ENCODE measurements around the gene GPHN. TPM values are rescaled to one million over a fixed set of nuclear protein-coding genes. Genes with fewer than 3 reads are reported as not detected.
"Not testable (repeated sequence)": the region's sequence is repeated elsewhere in the genome, so short reads cannot be mapped to it uniquely, and the experiment has no call there.

GPHN gene
- total and polyA plus RNA-seq, 2 donors (not counting 3 experiments of a cell fraction or from before 2014, with no cell fraction given): 5.1 to 23.2 TPM

GRCh38 chr14:66543996-66544395 lies 36.0 kb downstream of the GPHN start:
- Histone ChIP-seq H3K27ac (ENCODE audit: insufficient read depth, low read depth, low read length) (no peak overlapping the region), H3K4me3 (replicated peaks in 1 of 3; ENCODE audit: insufficient read depth in 1 of 3, low read depth in 1 of 3, low read length in 3 of 3) (no peak overlapping the region), H4K20me1 (replicated peaks; ENCODE audit: control insufficient read depth, extremely low read depth, insufficient read depth, low read length) (no peaks in the 10 kb centered on the region), H3K27me3 (ENCODE audit: control insufficient read depth in 2 of 2, insufficient read depth in 2 of 2, low read length in 2 of 2) (no peaks in the 10 kb centered on the region), H2AFZ (ENCODE audit: low read depth, low read length) (no peak overlapping the region), H3K9ac (replicated peaks; ENCODE audit: extremely low read depth, insufficient read depth, low read length) (no peak overlapping the region), H3K4me1 (ENCODE audit: control insufficient read depth, extremely low read depth, insufficient read depth, low read length) (no peaks in the 10 kb centered on the region), H3K36me3 (ENCODE audit: control insufficient read depth in 2 of 2, extremely low read depth in 1 of 2, insufficient read depth in 2 of 2, low read length in 2 of 2) (no peaks in the 10 kb centered on the region), H3K9me1 (replicated peaks; ENCODE audit: control insufficient read depth, extremely low read depth, insufficient read depth, low read length) (no peaks in the 10 kb centered on the region), H3K9me3 (replicated peaks; ENCODE audit: control insufficient read depth, insufficient read depth, low read length) (no peaks in the 10 kb centered on the region), H3K4me2 (ENCODE audit: insufficient read depth, low read length) (no peak overlapping the region), H3K79me2 (ENCODE audit: control insufficient read depth, insufficient read depth, low read length) (no peaks in the 10 kb centered on the region)
- BruUV-seq (replicated peaks): no TSS peak
- intact Hi-C loops (cut with micrococcal nuclease): no loop called here
- FAIRE-seq (no peak), DNase-seq (ENCODE audit: low read depth, low spot score) (no peak)
- ChIA-PET POLR2A (no interaction called here), CTCF (no interaction called here)
- TF ChIP-seq MYC (IDR thresholded peaks at IDR 0.05; ENCODE audit: low read depth, low read length) (no peak), POLR2AphosphoS5 (IDR thresholded peaks at IDR 0.05; ENCODE audit: insufficient read depth, low read depth, low read length) (no peak), JUN (IDR thresholded peaks at IDR 0.05; ENCODE audit: borderline replicate concordance, insufficient read depth, insufficient read length, low read depth) (no peak), GATA2 (IDR thresholded peaks at IDR 0.05; ENCODE audit: insufficient read depth, insufficient read length, low read depth, low read length) (no peak), FOS (IDR thresholded peaks at IDR 0.05; ENCODE audit: borderline replicate concordance, insufficient read depth, low read length) (no peak), CTCF (IDR thresholded peaks at IDR 0.05; ENCODE audit: extremely low read depth in 1 of 2, insufficient read depth in 1 of 2, low read depth in 1 of 2, low read length in 2 of 2) (no peak)
- dilution Hi-C loops (cut with MboI; ENCODE audit: extremely low pct_ligation_motif_present, low sequenced_read_pairs): no loop called here

- H3K4me1 ChIP-seq (ENCODE audit: control insufficient read depth, extremely low read depth, insufficient read depth, low read length); H3K9me1 ChIP-seq (replicated peaks; ENCODE audit: control insufficient read depth, extremely low read depth, insufficient read depth, low read length); H4K20me1 ChIP-seq (replicated peaks; ENCODE audit: control insufficient read depth, extremely low read depth, insufficient read depth, low read length); H3K9ac ChIP-seq (replicated peaks; ENCODE audit: extremely low read depth, insufficient read depth, low read length); DNase-seq (ENCODE audit: low read depth, low spot score); H2AFZ ChIP-seq (ENCODE audit: low read depth, low read length); H3K79me2 ChIP-seq (ENCODE audit: control insufficient read depth, insufficient read depth, low read length); intact Hi-C loops (cut with micrococcal nuclease); dilution Hi-C loops (cut with MboI; ENCODE audit: extremely low pct_ligation_motif_present, low sequenced_read_pairs); H3K4me3 ChIP-seq (replicated peaks in 1 of 3; ENCODE audit: insufficient read depth in 1 of 3, low read depth in 1 of 3, low read length in 3 of 3); H3K36me3 ChIP-seq (ENCODE audit: control insufficient read depth in 2 of 2, extremely low read depth in 1 of 2, insufficient read depth in 2 of 2, low read length in 2 of 2); BruUV-seq (replicated peaks); CTCF ChIA-PET; FAIRE-seq; H3K4me2 ChIP-seq (ENCODE audit: insufficient read depth, low read length); H3K9me3 ChIP-seq (replicated peaks; ENCODE audit: control insufficient read depth, insufficient read depth, low read length); POLR2A ChIA-PET; H3K27ac ChIP-seq (ENCODE audit: insufficient read depth, low read depth, low read length); H3K27me3 ChIP-seq (ENCODE audit: control insufficient read depth in 2 of 2, insufficient read depth in 2 of 2, low read length in 2 of 2): not testable (repeated sequence)
These were observed 37.2 kb downstream of the GPHN start for GRCh38 chr14:66545191-66545590.

GRCh38 chr14:66545751-66546150 lies 37.8 kb downstream of the GPHN start:
- CTCF ChIA-PET; BruUV-seq (replicated peaks); H3K4me3 ChIP-seq (replicated peaks in 1 of 3; ENCODE audit: insufficient read depth in 1 of 3, low read depth in 1 of 3, low read length in 3 of 3); H3K27me3 ChIP-seq (ENCODE audit: control insufficient read depth in 2 of 2, insufficient read depth in 2 of 2, low read length in 2 of 2); POLR2A ChIA-PET; H3K4me2 ChIP-seq (ENCODE audit: insufficient read depth, low read length); dilution Hi-C loops (cut with MboI; ENCODE audit: extremely low pct_ligation_motif_present, low sequenced_read_pairs); H3K36me3 ChIP-seq (ENCODE audit: control insufficient read depth in 2 of 2, extremely low read depth in 1 of 2, insufficient read depth in 2 of 2, low read length in 2 of 2); intact Hi-C loops (cut with micrococcal nuclease); H3K4me1 ChIP-seq (ENCODE audit: control insufficient read depth, extremely low read depth, insufficient read depth, low read length); H3K79me2 ChIP-seq (ENCODE audit: control insufficient read depth, insufficient read depth, low read length); H3K27ac ChIP-seq (ENCODE audit: insufficient read depth, low read depth, low read length); H3K9ac ChIP-seq (replicated peaks; ENCODE audit: extremely low read depth, insufficient read depth, low read length); H4K20me1 ChIP-seq (replicated peaks; ENCODE audit: control insufficient read depth, extremely low read depth, insufficient read depth, low read length); FAIRE-seq; H3K9me1 ChIP-seq (replicated peaks; ENCODE audit: control insufficient read depth, extremely low read depth, insufficient read depth, low read length); DNase-seq (ENCODE audit: low read depth, low spot score); H3K9me3 ChIP-seq (replicated peaks; ENCODE audit: control insufficient read depth, insufficient read depth, low read length); H2AFZ ChIP-seq (ENCODE audit: low read depth, low read length): not testable (repeated sequence)
